Adrenal gland (tissue), 5 donors: ENCODE data around the gene FOXRED2.

Experiments used
- POLR2A ChIP-seq, 2 donors: fragments of 450-650 bp; IDR thresholded peaks; one replicate each; pipeline ENCODE4 v1.6.1; 2017; ENCODE audit warnings: antibody characterized with exemption in 2 of 2, mild to moderate bottlenecking in 2 of 2, moderate library complexity in 1 of 2
- TF ChIP-seq, protein P1 (sequence below), 6 experiments: fragments of 450-650 bp in 4 of 6; fragments of 200-600 bp in 2 of 6; sonication (generic) in 1 of 6; IDR thresholded peaks; 1 replicate in 5 of 6; 2 replicates in 1 of 6; pipeline versions ENCODE4 v1.5.1 to v1.8.0; 2016 to 2021; ENCODE audit warnings: antibody characterized with exemption in 6 of 6, mild to moderate bottlenecking in 2 of 6, moderate library complexity in 1 of 6
- donor health status: DM: no; HTN: no; CAD: no.

DNA sequence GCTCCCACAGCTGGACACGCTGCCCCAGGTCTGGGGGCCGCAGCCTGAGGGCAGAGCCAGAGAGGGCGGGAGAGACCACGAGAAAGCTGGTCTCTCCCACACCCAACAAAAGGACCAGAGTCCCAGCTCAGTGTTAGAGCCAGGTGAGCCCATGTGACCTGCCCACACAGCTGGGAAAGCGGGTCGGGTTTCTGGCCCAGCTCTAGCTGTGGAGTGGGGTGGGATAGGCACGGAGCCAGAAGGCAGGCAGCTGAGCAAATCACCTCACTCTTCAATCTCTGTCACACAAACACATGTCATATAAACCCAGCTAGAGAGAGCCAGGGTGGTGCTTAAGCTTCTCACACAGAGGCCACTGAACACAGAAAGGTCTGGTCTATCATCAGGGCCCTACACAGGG, 29.9 kb upstream of the FOXRED2 start:
- TF ChIP-seq POLR2A (IDR thresholded peaks at IDR 0.05): no peak
- TF ChIP-seq, protein P1, sequence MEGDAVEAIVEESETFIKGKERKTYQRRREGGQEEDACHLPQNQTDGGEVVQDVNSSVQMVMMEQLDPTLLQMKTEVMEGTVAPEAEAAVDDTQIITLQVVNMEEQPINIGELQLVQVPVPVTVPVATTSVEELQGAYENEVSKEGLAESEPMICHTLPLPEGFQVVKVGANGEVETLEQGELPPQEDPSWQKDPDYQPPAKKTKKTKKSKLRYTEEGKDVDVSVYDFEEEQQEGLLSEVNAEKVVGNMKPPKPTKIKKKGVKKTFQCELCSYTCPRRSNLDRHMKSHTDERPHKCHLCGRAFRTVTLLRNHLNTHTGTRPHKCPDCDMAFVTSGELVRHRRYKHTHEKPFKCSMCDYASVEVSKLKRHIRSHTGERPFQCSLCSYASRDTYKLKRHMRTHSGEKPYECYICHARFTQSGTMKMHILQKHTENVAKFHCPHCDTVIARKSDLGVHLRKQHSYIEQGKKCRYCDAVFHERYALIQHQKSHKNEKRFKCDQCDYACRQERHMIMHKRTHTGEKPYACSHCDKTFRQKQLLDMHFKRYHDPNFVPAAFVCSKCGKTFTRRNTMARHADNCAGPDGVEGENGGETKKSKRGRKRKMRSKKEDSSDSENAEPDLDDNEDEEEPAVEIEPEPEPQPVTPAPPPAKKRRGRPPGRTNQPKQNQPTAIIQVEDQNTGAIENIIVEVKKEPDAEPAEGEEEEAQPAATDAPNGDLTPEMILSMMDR (IDR thresholded peaks at IDR 0.05): no peak
